Measurements from ENCODE around the gene TSSK2.
"Not testable (repeated sequence)": the region's sequence is repeated elsewhere in the genome, so short reads cannot be mapped to it uniquely, and the experiment has no call there.

The TSSK2 gene

DNA sequence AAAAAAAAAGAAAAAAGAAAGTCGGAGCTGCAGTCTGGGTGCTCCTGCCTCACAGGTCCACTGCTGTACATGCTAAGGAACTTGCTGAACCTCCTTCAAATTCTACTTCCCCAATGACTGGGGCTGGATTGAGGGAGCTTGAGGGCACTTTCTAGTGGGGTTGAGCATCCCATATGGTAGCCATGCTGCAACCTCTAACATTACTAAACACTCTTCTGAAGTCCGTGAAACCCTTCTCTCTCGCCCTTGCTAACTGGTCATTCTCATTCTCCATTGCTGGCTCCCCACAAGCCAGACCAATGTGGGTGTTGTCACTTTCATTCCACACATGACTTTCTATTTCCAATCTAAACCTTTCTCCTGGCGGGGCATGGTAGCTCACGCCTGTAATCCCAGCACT lies 12.1 kb downstream of the TSSK2 start:
- no peak for DNase-seq (ENCODE audit: low read depth)

DNA sequence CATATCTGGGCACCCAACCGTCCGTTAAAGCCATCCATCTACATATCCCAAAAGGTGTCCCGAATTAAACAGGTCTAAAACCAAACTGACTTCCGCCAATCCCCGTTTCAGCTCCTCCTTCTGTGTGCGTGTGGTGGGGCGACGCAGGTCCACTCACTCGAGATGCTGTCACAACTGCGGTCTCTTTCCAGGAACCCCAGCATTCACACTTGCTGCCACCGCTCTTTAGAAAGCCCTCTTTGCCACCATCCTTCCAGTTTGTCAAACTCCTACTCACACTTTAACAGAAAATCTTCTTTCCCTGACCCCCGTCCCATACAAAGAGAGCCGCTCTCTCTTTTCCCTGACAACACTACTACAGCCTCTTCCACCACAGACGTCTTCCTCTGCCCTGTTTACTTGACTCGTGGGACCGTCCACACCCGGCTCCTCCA lies 12.9 kb downstream of the TSSK2 start:
- DNase-seq (ENCODE audit: low read depth), result no peak

DNA sequence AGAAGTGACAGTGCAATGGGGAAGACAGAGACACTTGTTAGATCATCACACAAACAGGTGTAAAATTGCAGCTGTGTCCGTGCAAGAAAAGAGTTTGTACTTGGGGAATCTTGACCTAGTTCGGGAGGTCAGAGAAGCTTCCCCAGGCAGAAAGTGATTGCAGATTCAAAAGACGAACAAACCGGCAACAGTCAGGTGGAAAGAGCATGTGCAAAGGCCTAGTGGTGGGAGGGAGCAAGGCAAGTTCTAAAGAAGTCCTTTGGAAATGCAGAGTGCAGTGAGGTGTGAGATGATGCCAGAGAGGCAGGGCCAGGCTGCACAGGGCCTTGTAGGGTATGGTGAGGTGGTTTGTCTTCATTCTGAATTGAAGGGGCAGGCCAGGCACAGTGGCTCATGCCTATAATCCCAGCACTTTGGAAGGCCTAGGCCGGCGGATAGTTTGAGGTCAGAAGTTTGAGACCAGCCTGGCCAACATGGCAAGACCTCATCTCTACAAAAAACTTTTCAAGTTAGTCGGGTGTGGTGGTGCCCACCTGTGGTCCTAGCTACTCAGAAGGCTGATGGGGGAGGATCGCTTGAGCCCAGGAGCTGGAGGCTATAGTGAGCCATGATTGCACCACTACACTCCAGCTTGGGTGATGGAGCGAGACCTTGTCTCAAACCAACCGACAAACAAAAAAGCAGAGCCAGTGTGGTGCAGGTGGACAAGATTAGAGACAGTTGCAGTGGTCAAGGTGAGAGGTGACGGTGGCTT lies 15.3 kb downstream of the TSSK2 start:
- DNase-seq (ENCODE audit: low read depth), result no peak

DNA sequence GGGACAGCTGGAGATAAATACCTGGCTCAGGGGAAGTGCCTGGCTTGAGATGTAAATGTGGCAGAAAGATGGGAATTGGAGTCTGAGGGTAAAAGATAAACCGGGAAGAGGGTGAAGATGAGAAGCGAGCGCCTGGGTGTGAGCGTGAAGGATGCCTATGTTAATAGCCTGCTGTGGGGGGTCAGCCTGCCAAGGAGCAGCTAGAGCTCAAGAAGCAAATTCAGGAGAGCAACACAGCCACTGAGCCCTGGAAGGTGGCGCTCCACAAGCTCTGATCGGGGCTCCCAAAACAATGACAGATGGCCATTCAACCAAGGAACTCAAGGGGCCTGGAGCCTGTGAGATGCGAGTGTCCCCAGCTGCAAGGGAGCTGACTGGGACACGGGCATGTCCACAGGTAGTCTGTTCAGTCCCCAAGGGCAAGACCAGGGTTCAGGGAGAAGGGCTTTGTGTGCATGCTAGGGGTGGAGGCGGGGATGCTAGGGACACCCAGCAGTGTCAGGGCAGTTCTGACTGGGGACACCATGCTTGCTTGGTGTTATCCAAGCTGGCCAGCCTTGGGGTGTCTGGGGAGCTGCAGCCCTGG lies 16.2 kb downstream of the TSSK2 start:
- DNase-seq (ENCODE audit: low read depth), result no peak

DNA sequence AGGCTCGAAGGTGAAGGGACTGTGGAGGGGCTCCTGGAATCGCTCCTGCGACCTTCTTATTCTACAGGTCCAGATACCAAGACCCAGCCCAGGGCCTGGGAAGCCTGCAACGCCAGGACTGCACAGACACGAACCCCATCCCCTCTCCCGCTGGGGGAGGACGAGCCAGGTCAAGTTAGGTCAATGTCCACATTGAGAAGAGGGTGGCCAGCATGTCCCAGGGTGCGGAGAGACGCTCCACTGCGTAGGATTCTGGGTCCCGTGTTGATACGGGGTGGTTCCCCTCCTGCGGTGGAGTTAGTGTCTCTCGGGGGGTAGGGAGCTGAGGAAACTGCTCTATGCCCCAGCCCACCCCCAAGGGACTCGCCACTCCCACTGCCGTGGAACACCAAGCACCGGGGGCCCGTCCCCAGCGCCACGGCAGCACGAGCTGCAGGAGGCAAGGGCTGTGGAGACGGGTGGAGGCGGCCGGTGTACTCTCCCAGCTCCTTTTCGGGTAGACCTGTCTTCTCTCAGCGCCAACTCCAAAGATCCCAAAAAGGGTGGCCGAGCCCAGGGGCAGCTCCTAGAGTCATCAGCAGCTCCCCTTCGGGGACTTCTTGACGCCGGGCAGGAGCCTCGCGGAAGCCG lies 17.4 kb downstream of the TSSK2 start:
- DNase-seq (ENCODE audit: low read depth), result no peak

DNA sequence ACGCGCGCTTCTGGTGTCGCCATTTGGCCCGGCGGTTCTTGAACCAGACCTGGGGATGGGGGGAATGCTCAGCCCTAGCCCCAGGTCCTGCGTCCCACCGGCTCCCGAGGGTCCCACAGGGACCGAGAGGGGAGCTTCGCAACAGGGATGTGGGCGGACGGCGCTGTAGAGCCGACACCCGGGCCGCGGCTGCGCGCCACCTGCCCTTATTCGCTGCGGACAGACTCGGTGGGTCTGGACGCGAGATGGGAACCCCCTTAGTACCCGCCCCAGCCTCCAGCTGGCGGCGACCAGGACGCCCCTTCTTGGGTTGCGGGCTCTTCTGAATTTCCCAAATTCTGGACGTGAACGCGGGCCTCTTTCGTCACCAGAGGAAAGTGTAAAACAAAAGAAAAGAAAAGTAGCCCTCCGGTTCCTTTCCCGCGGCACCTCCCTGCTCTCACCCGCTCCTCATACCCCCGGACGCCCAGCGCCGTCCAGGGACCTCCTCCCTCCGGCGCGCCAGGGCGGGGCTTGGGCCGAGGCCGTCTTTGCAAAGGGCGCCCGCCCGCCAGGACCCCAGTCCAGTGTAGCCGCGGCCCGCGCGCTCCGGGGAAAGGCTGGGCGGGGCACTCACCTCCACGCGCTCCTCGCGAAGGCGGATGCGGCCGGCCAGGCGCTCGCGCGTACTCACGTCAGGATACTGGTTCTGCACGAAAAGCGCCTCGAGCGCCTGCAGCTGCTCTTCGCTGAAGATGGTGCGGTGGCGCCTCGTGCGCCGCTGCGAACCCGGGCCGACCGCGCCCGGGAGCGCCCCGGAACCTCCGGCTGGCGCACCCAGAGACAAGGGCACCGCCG lies 18.2 kb downstream of the TSSK2 start:
- no peak for DNase-seq (ENCODE audit: low read depth)

DNA sequence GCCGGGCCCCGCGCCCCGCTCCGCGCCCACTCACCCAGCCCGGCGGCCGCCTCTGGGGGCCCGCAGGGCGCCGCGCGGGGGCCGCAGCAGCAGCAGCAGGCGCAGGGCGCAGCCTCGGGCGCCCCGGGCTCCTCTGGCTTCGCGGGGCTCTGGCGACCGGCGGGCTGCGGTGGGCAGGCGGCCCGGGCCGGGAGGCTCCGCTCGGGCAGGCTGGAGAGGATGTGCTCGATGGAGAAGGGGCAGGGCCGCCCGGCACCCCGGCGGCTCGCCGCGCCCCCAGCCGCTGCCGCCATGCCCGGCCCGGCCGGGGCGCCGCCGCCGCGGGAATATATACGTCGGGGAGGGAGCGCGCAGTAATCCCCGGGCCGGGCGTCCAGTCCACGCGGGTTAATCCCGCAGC lies 18.9 kb downstream of the TSSK2 start, which contains the start of gene GSC2:
TSS of gene GSC2 (minus strand) at position 302 of the 400 bp plus-strand sequence. CDS start at position 293, 9 bp downstream.
- no peak for DNase-seq (ENCODE audit: low read depth)

DNA sequence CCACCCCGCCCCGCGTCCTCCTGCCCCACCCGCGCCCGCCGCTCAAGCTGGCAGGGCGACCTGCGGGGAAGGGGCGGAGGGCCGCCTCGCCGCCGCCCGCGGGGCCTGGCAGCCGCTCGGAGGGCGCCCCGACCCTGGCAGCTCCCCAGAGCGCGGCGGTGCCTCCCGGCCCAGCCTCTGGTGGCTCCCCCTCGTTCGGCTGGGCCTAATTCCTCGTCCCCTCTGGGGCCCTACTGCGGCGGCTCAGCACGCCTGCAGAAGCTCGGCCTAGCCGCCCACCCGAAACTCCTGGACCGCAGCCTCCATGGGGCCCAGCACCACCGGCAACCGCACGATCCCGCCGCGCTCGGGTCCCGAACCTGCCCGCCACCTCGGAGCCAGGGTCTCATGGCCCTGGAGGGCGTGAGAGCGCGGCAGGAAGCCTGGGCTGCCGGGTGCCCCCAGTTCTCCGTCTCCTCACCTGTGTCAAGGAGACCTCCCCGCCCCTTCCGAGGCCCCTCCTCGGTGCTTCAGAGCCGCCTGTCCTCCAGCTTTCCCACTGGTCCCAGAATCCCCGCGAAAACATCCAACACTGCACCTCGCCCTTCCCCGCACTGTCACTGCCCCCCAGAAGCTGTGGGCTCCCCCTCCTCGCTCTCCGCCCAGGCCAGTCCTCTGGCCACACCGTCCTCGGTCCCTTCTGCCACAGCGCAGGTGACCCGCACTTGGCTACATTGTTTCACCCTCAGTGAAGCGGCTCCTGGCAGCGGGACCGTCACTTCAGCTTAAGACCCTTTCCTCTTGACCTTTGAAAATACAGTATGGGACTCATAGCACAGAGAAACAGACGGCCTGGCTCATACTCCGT lies 19.6 kb downstream of the TSSK2 start:
- DNase-seq (ENCODE audit: low read depth), result no peak

DNA sequence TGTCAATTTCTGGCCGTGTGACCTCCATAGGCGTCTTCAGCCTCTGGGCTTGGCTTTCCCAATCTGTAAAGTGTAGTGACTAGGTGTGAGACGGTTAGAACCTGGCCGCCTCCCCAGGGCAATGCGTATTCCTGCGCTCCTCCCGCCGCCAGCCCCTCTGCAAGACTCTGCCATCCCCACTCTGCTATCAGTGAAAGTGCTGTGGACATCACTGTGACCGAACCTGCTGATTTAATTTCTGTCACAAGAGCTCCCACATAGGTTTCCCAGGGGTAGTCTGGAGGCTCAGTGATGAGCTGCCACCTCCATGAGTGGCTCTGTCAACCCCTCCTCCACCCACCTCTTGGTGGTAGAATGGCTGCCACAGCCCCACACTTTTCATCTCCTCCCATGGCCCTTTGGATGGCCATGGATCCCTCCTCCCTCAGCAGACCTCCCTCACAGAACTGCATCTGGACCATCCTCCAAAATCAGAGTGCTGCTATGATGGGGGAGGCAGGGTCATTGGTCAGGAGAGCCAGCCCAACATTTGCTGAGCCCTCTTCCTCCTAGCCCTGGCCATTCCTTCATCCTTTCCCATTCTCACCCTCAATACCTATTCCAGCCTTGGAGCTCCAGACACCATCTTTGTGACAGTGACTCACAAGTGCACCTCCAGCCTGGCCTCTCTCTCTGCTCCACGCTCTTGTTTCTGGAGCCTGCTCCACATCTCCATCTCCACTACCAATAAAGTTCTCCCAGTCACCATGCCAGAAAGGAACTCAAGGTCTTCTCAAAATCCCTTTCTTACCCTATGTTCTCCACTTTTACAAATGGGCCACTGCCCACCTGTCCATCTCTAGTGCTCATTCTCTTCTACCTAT lies 20.5 kb downstream of the TSSK2 start:
- DNase-seq (ENCODE audit: low read depth), result no peak

DNA sequence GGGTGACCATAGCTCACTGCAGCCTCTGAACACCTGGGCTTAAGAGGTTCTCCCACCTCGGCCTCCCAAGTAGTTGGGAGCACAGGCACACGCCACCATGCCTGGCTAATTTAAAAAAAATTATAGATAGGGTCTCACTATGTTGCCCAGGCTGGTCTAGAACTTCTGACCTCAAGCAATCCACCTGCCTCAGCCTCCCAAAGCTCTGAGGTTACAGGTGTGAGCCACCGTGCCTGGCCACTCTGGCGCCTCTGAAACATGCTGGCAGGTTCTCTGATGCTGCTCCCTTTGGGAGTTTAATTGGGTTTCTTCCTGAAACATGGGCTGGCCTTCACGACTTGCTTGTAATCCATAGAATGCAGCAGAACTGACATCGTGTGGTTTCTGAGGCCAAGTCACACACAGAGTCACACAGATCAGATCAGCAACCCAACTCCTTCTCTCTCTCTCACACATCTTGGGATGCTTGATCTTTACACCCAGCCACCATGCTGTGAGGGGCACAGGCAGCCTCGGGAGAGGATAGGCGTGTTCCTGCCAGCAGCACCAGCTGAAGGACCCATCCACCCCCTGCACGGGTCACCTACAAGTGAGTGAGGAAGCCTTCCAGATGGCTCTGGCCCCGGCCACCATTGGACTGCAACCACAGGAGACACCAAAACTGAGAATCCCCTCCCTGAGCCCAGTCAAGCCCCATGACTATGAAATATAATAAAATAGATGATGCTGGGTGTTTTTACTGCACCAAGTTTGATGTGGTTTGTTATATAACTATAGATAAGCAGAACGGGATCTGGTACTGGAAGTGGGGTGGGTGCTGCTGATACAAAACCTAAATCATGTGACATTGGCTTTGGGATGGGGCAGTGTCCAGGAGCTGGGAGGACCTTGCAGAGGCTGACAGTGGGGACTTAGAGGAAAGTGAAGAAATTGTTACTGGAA lies 22.1 kb downstream of the TSSK2 start:
- DNase-seq (ENCODE audit: low read depth), result no peak

DNA sequence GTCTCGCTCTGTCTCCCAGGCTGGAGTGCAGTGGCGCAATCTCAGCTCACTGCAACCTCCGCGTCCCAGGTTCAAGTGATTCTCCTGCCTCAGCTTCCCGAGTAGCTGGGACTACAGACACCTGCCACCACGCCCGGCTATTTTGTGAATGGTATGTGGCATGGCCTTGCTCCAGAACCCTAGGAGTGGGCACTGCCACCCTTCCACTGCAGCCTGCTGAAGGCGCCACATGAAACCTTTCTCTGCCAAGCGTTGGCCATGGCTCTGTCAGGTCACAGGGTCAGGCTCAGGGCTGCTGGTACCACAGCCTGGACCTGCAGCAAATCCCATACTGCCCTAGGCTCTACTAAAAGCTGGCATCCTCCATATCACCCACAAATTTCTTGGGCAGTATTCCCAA lies 25.0 kb downstream of the TSSK2 start:
- DNase-seq (ENCODE audit: low read depth), result not testable (repeated sequence)

DNA sequence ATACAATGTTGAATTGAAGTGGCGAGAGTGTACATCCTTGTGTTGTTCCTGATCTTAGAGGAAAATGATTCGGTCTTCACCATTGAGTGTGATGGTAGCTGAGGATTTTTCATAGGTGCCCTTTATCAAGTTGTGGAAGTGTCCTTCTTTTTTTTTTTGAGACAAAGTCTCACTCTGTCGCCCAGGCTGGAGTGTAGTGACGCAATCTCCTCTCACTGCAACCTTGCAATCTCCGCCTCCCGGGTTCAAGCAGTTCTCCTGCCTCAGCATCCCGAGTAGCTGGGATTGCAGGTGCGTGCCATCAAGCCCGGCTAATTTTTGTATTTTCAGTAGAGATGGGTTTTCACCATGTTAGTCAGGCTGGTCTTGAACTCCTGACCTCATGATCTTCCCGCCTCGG lies 27.5 kb downstream of the TSSK2 start:
- DNase-seq (ENCODE audit: low read depth), result not testable (repeated sequence)

DNA sequence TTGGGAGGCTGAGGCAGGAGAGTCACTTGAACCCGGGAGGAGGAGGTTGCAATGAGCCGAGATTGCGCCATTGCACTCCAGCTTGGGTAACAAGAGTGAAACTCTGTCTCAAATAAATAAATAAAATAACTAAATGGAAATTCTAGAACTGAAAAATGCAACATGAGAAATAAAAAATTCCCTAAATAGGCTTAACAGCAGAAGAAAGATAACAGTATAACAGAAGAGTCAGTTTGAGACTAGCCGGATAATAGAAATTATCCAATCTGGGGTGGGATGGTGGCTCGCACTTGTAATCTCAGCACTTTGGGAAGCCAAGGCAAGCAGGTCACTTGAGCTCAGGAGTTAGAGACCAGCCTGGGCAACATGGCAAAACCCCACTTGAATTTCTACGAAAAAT lies 33.3 kb downstream of the TSSK2 start:
- DNase-seq (ENCODE audit: low read depth), result no peak

DNA sequence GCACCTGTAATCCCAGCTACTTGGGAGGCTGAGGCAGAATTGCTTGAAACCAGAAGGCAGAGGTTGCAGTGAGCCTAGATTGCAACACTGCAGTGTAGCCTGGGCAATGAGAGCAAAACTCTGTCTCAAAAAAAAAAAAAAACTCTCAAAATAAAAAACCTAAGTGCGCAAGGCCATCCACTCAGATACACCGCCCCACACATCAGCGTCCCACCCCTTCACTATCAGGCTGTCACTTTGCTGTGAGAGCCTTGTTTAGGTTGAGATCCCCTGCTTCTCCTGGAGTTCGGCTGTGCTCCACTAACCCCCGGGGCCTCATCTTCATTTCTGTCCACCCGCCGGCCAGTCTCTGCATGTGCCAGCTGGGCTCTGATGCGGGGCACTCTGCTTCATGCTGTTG lies 35.3 kb downstream of the TSSK2 start:
- DNase-seq (ENCODE audit: low read depth), result no peak

DNA sequence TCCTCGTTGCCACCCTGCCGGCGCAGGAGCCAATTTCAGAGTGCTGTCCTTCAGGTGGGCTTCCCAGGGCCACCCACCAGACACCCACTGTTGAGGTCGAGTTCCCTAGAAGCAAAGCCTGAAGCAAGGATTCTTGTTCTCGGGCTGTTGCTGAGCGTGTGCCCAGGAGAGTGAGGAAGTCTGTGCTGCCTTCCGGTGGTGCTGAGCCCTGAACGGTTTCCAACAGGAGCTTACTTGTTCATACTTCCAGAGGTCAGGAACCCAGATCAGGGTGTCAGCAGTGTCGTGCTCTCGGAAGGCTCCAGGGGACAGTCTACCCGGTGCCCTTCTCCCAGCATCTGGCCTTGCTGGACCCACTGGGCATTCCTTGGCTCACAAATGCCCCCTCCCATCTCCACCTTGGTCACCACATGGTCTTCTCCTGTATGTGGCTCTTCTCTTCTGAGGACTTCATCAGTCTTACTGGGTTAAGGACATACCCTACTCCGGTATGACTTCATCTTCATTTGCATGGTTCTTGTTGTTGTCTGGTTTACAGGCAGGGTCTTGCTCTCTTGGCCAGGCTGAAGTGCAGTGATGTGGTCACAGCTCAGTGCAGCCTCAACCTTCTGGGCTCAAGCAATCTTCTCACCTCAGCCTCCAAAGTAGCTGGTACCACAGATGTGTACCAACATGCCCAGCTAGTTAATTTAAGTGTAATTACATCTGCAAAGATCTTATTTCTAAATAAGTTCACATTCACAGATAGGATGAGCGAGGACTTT lies 36.2 kb downstream of the TSSK2 start:
- DNase-seq (ENCODE audit: low read depth), result no peak

DNA sequence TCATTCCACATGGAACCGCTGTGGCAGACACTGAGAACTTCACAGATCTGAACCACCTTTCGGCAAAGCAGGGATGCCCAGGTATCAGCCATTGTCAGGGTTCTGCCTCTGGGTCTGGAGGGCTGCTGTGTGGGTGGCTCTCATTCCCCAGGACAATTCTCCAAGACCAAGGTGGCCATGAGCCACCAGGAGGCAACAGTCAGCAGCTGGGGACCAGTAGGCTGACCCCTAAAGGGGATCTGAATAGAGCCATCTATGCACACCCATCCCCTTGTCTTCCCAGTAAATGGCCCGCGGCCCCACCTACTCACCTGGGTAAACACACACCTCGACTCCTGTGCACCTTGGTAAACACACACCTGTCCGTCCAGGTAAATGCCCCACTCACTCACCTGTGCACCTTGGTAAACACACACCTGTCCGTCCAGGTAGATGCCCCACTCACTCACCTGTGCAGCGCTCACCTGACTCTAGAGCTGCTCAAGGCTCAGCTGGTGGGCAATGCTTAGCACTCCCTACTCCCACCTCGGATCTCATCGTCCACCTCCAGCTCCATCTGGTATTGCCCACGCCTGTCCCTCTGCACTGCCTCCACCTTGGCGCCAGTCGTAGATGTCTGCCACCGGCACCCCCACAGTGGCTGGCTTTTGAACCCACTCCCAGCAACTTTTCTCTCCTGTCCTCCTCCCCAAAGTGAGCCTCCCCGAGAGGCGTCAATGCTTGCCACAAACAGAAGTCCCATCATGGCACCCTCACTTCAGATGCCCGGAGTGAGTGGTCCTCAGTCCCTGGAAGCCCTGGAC lies 37.2 kb downstream of the TSSK2 start:
- no peak for DNase-seq (ENCODE audit: low read depth)

DNA sequence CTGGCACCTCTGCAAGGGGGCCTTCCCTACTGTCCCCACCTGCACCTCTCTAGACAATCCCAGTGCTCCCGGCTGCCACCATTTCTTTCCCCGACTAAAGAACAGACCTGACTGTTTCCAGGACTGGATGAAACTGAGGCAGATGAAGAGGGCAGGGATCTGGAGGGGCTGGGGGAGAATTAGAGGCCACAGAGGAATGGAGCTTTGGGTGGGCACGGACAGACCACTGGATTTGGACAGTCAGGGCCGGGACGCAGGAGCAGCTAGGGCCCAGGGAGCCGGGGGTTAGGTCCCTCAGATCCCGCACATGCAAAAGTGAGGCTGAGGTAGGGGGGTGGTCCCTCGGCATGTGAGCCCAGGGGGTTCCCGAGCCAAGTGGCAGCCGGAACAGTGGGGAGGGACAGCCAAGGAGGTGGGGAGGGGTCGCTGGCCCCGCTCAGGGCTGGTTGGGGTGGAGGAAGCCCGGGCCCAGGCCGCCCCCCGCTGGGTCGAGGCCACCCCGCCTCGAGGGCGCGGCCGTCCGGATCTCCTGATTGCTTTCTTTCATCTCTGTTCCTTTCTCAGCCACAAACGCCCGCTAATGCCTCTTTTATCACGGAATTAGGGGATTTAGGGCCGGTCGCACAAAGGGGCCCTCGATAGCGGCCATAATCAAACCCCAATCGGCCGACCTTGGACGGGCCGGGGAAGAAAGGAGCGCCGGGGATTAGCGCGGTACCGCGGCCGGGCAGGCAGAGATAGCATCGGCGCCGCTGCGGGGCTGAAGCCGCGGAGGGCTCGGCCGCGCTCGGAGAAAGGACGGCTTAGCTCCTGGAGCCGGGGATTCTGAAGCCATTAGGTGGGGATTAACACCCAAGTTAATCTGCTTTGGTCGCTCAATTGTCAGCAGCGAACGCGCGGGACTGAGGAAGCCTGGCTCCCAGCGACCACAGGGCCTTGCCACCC lies 38.2 kb downstream of the TSSK2 start:
- no peak for DNase-seq (ENCODE audit: low read depth)
